Measurements from ENCODE around the gene LRRC4C. TPM values are rescaled to one million over a fixed set of nuclear protein-coding genes. Genes with fewer than 3 reads are reported as not detected.

The LRRC4C gene
- total RNA-seq, 1 experiment from 2014 or later: 0.13 TPM

GRCh38 chr11:40314327-40314726, 1145.1 kb downstream of the LRRC4C start:
- Histone ChIP-seq H2BK15ac (ENCODE audit: low read depth, low read length) (no peak overlapping the region), H3K79me1 (ENCODE audit: insufficient read depth, low read depth, low read length, poor library complexity, severe bottlenecking) (no peaks in the 10 kb centered on the region), H3K14ac (ENCODE audit: insufficient read depth, low read length) (no peak overlapping the region), H4K8ac (replicated peaks; ENCODE audit: insufficient read length, low read depth, low read length) (no peak overlapping the region), H3K4ac (ENCODE audit: low read depth, low read length) (no peak overlapping the region), H3K9me3 (ENCODE audit: control insufficient read depth, low read depth, low read length) (no peaks in the 10 kb centered on the region), H4K20me1 (ENCODE audit: control insufficient read depth, insufficient read depth, insufficient read length) (no peaks in the 10 kb centered on the region), H3K4me2 (ENCODE audit: insufficient read depth, insufficient read length, low read length) (no peak overlapping the region), H3K18ac (ENCODE audit: insufficient read length, low read depth, low read length) (no peak overlapping the region), H3K23ac (ENCODE audit: insufficient read length, low read depth, low read length) (no peak overlapping the region), H3K23me2 (ENCODE audit: insufficient read length, low read depth, low read length, poor library complexity, severe bottlenecking) (no peaks in the 10 kb centered on the region), H2AK5ac (ENCODE audit: insufficient read length, low read length) (no peak overlapping the region), H3T11ph (ENCODE audit: low read length) (no peak overlapping the region), H2BK5ac (ENCODE audit: insufficient read length, low read length) (no peak overlapping the region), H3K4me1 (ENCODE audit: insufficient read depth, low read length) (no peaks in the 10 kb centered on the region), H3K9ac (ENCODE audit: extremely low read depth, insufficient read length, low read length) (no peak overlapping the region), H3K27me3 (ENCODE audit: insufficient read depth, low read length) (no peaks in the 10 kb centered on the region), H3K79me2 (ENCODE audit: insufficient read depth, low read length) (no peaks in the 10 kb centered on the region), H3K27ac (ENCODE audit: insufficient read length, low read depth, low read length) (no peak overlapping the region), H2BK12ac (ENCODE audit: insufficient read length, low read depth, low read length) (no peak overlapping the region), H3K56ac (ENCODE audit: insufficient read length, low read depth, low read length) (no peak overlapping the region), H2AFZ (ENCODE audit: low read length) (no peak overlapping the region), H2BK120ac (ENCODE audit: low read depth, low read length, poor library complexity, severe bottlenecking) (no peak overlapping the region), H4K91ac (ENCODE audit: insufficient read length, low read depth, low read length) (no peak overlapping the region), H4K5ac (ENCODE audit: insufficient read length, low read depth, low read length) (no peak overlapping the region), H2BK20ac (ENCODE audit: low read depth, low read length, poor library complexity, severe bottlenecking) (no peak overlapping the region)
- no peak for DNase-seq
- Mint-ChIP-seq H3K4me1 (no peaks in the 10 kb centered on the region), H3K4me3 (no peak overlapping the region), H3K9me3 (no peaks in the 10 kb centered on the region), H3K27ac (no peak overlapping the region), H3K36me3 (ENCODE audit: insufficient read depth in 1 of 3, low read depth in 3 of 3) (no peaks in the 10 kb centered on the region), H3K27me3 (ENCODE audit: low read depth) (peaks cover 2% of the 10 kb centered on the region; the same call in 1 of the 2 replicates)
- WGBS (ENCODE audit: extremely low coverage, insufficient read length, low lambda C conversion rate): no CpG with 5 or more reads among the region's 2 CpGs
- TF ChIP-seq CTCF (conservative IDR thresholded peaks at IDR 0.05): no peak

Data from H9 (cell line).